Kidney epithelial cell (primary cell): Measurements from ENCODE around the gene SLC35E1. TPM values are rescaled to one million over a fixed set of nuclear protein-coding genes. Genes with fewer than 3 reads are reported as not detected.
"Not testable (repeated sequence)": the region's sequence is repeated elsewhere in the genome, so short reads cannot be mapped to it uniquely, and the experiment has no call there.

Experiments
- DNase-seq: peaks from one replicate; pipeline ENCODE4 v3.0.0-alpha.2; 2010; ENCODE audit warnings: low read depth
- H3K27me3 ChIP-seq: 2 replicates; pipeline ENCODE4 v1.6.0; 2011; ENCODE audit warnings: low read length; ENCODE audit not compliant: control insufficient read depth, insufficient read depth
- H3K36me3 ChIP-seq: 2 replicates; pipeline ENCODE4 v1.5.1; 2011; ENCODE audit warnings: low read length; ENCODE audit not compliant: control insufficient read depth, insufficient read depth
- H3K4me3 ChIP-seq: 2 replicates; pipeline ENCODE4 v1.5.1; 2011; ENCODE audit warnings: low read depth, mild to moderate bottlenecking, control low read depth, low read length
- CTCF ChIP-seq: IDR thresholded peaks from 2 replicates; pipeline ENCODE4 v1.5.1; 2011; ENCODE audit warnings: mild to moderate bottlenecking, moderate library complexity, low read length, control low read depth, inconsistent platforms; ENCODE audit not compliant: insufficient read depth, poor library complexity, severe bottlenecking
- total RNA-seq: library from RNA; depleted of rRNA; stranded (reverse); fragments of >200 nt; gene quantifications from 2 replicates; pipeline ENCODE4 v1.2.3, GENCODE V29; 2015

SLC35E1 gene
- total RNA-seq, 1 donor from 2014 or later, result 60.9 TPM

GRCh38 chr19:16508546-16508945 lies 63.7 kb downstream of the SLC35E1 start:
- DNase-seq, result no peak
- Histone ChIP-seq H3K36me3 (no peaks in the 10 kb centered on the region), H3K27me3 (no peaks in the 10 kb centered on the region), H3K4me3 (no peak overlapping the region)
- TF ChIP-seq CTCF, result no peak

- H3K36me3 ChIP-seq, result no peaks in the 10 kb centered on the region
- no peaks in the 10 kb centered on the region for H3K27me3 ChIP-seq
- H3K4me3 ChIP-seq, result no peak overlapping the region
- no peak for DNase-seq
- no peak for TF ChIP-seq CTCF
These were observed 65.3 kb downstream of the SLC35E1 start for GRCh38 chr19:16506961-16507360.

- DNase-seq, H3K4me3 ChIP-seq, H3K36me3 ChIP-seq, H3K27me3 ChIP-seq: not testable (repeated sequence)
These were observed 66.1 kb downstream of the SLC35E1 start for GRCh38 chr19:16506161-16506560.

GRCh38 chr19:16504271-16504670 lies 67.9 kb downstream of the SLC35E1 start:
- no peak for DNase-seq
- Histone ChIP-seq H3K4me3 (no peak overlapping the region), H3K27me3 (no peaks in the 10 kb centered on the region), H3K36me3 (no peaks in the 10 kb centered on the region)
- TF ChIP-seq CTCF, result no peak

Other genes starting within 250 kb of the SLC35E1 start
- 0.67 and 1.9 TPM in 2 replicates for gene KLF2, start 247.6 kb downstream of the SLC35E1 start, total RNA-seq
- gene EPS15L1, start 100.4 kb downstream of the SLC35E1 start, total RNA-seq, result 11.1 and 16.0 TPM in 2 replicates
- gene CALR3, start 76.2 kb downstream of the SLC35E1 start, total RNA-seq, result not detected in 2 replicates
- gene C19orf44, start 76.0 kb downstream of the SLC35E1 start, total RNA-seq, result 2.5 and 2.7 TPM in 2 replicates
- gene CHERP, start 30.0 kb downstream of the SLC35E1 start, total RNA-seq, result 10.3 and 17.2 TPM in 2 replicates
- gene MED26, start 55.8 kb upstream of the SLC35E1 start, total RNA-seq, result 7.0 and 8.2 TPM in 2 replicates
- 90.5 and 90.8 TPM in 2 replicates for gene SMIM7, start 87.7 kb upstream of the SLC35E1 start, total RNA-seq
- 2.2 and 4.1 TPM in 2 replicates for gene TMEM38A, start 88.7 kb upstream of the SLC35E1 start, total RNA-seq
- under 0.01 TPM in 1 of 2 replicates, not detected in the other for gene NWD1, start 147.4 kb upstream of the SLC35E1 start, total RNA-seq